ENCODE measurements around the gene ZNF445.
"Not testable (repeated sequence)": the region's sequence is repeated elsewhere in the genome, so short reads cannot be mapped to it uniquely, and the experiment has no call there.

Gene ZNF445

DNA sequence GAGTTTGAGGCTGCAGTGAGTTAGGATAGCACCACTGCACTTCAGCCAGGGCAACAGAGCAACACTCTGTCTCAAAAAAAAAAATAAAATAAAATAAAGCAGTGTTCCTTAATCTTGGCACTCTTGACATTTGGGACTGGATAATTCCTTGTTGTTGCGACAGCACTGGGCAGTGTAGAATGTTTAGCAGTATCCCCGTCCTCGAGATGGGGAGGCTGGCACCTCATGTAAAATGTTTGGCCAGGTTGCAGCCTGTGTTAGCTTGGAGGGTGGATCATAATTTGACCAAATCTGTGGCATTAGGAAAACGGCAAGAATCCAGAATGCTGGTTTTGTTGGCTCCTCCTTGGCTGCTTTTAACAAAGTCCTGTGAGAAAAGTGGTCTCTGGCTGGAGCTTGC, 47.0 kb downstream of the ZNF445 start:
- no peak for DNase-seq

DNA sequence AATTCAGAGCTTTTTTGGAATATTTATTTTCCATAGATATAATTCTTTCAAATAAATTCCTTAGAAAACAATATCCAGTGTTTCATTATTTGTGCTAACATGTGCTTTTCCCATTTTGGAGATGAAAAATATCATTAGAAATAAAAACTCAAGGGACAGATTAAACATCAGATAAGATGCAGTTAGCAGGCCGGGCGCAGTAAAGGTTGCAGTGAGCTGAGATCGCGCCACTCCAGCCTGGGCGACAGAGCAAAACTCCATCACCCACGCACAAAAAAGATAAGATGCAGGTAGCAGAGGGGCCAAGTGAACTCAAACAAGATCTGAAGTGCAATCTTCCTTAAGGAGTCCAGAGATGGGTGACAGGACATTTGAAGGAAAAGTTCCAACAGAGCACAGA, 48.0 kb downstream of the ZNF445 start:
- no peak for DNase-seq

DNA sequence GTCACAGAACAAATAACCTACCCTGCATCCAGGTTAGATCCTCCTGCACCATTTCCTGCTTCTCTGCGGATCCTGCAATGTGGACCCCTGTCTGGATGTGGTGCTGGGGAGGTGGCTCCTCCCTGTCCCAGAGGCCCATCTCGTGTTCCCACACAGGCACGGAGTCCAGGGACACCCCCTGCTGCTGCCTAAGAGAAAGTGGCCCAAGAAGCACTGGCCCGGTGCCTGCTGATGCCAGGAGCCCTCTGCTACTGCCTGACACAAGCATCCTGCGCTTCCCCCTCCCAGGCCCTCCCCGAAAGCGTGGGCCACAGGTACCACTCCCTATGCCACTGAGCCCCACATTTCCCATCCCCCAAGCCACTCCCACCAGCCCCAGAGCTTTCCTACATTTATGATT, 48.6 kb downstream of the ZNF445 start:
- no peak for DNase-seq

DNA sequence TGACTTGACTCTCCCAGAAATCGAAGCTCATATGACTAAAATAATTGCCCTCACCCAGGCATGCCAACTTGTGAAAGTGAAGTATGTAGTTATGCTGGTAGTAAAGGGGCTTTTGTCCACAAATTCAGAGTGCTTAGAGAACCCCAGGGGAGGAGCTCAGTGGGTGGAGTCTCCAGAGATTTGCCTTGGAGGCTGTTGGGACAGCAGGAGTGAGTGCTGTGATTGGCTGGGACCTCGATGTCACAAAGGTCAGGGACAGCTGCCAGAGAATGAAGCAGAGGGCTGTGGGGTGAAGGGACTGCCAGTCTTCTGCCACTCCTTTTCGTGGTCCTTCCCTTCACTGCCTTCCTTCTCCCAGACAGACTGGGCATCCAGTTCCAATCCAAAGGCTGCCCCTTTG, 49.8 kb downstream of the ZNF445 start:
- no peak for DNase-seq

DNA sequence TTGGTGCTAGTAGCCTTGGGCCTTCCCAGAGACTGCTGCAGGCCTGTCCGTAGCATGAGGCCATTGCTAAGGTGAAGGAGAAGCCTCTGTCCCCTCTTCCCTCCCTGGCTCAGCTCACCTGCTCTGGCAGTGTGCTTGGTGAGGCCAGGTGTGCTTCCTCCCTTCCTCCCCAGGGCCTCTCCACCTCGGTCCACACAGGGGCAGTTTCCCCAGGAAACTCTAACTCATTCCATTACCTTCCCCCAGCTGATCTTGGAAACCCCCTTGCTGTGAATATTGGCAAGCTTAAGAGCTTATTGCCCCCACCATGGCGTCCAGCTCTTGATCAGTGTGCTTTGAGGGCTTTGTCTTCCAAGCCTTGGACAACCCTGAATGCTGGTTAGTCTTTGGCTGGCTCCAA, 52.7 kb downstream of the ZNF445 start:
- DNase-seq, result no peak

DNA sequence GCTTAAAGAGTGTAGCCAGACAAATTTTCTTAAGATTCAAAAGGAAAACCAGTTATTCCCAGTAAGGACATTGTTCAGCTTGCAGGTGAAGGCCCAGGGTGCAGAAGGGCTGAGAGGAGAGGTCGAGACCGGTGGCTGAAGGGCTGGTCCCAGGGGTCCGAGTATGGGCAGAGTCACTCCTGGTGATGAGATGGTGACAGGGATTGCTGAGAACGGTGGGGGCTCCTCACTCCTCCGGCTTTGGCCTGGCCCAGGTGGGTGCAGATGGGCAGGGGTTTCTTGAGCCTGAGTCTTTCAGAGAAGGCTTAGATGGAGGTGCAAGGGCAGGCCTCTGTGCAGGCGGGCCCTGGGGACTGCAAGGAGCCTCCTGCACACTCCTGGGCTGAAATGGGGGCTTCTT, 56.2 kb downstream of the ZNF445 start:
- DNase-seq, result no peak

DNA sequence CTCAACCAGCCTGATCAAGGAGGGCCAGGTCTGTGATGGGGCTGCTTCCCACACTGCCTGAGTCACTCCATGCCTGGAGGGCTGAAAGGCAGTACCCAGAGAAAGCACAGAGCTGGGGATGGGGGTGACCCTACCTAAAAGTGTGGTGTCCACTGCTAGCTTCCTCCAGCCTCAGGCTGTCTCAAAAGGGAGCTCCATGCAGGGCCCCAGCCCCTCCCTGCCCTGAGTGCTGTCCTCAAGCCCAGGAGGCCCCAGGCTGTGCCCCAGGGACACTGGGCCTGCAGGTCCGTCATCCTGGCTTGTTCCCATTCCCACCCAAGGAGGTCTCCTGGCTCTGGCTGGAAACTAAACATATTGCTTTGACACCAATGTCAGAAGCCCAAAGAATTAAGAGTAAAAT, 56.8 kb downstream of the ZNF445 start:
- DNase-seq, result no peak

DNA sequence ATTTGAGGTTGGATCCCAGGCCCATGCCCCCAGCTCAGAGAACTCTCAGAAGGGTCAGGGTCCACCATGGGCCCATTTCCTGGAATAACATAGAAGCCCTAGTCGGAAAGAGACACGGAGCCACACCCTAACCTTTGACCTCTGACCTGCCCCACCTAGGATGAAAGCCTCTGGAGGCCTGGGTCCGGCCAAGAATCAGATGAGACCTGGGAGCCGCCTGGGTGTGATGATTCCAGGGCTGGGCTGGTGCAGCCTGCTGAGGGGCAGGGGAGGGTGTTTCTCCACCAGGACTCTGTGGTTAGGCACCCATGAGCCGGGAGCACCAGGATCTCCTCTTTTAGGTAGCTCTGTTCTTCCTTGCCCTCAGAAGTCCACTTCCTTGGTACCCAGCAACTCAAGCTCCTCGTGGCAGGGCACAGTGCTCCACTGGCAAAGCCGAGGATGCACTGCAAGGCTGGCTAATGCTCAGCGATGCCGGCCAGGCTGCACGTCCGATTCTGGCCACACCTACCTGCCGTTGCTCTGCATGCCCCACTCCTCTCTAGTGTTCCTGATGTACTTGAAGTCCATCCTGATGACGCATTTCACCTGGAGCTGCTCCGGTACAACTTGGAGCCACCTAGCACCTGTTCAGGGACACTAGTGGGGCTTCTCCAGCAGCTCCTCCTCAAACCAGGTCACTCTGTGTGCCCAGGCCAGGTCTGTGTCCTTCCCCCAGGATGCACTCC, 57.4 kb downstream of the ZNF445 start:
- DNase-seq, result no peak

DNA sequence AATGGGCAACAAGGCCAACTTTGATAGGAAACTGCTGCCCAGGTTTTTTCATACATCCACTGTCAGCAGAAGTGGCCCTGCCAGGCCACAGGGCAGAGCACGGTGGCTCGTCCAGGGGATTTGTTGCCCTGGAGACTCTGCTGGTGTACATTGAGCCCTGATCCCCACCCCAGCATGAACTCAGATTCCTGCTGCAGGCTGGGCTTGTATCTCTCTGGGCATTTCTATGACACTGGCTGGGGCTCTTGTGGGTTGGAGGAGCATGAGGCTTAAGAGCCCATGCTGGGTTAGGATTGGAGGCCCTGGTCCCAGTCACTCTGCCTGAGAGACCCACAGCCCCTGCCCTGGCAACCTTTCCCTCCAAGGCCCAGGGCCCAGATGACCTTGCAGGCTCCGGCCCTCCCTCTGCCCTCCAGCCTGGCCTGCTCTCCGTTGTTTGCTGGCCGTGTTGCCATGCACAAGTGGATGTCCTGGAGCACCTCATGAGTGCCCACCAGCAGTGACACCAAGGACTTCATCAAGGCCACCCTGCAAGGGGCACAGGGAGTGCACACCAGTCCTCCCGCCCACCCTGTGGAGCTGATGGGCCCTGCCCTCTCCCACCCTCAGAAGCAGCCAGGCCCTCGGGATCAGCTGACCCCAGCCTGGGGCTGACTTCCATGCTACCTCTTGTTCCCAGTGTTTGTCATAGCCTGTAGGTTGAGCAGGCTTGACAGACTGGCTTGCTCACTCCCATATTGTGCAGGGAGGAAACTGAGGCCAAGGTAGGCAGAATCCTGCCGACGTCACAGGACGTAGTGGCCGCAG, 58.2 kb downstream of the ZNF445 start:
- DNase-seq, result no peak

DNA sequence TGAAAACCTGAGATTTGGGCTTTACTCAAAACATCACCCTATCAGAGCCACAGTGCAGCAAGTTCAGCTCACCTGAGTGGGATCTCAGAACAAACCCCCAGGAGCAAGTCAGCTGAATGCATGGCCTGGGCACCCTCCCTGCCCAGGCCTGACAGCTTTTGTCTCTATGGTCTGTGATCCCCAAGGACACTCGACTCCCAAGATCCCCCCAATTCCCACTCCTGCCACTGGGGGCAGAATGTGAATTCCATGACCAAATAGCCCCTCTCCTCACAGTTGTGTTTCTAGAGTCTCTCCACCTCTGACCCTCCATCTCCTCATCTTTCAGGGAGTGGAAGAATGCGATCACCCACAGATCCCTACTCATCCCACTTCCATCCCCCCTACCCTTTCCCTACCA, 58.9 kb downstream of the ZNF445 start:
- DNase-seq, result no peak

DNA sequence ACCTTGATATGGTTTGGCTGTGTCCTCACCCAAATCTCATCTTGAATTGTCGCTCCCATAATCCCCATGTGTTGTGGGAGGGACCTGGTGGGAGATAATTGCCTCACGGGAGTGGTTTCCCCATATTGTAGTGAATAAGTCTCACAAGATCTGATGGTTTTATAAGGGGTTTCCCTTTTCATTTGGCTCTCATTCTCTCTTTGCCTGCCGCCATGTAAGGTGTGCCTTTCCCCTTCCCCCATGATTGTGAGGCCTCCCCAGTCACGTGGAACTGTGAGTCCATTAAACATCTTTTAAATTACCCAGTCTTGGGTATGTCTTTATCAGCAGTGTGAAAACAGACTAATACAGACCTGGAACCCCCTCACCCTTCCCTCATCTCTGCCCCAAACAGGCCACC, 59.4 kb downstream of the ZNF445 start:
- not testable (repeated sequence) for DNase-seq

DNA sequence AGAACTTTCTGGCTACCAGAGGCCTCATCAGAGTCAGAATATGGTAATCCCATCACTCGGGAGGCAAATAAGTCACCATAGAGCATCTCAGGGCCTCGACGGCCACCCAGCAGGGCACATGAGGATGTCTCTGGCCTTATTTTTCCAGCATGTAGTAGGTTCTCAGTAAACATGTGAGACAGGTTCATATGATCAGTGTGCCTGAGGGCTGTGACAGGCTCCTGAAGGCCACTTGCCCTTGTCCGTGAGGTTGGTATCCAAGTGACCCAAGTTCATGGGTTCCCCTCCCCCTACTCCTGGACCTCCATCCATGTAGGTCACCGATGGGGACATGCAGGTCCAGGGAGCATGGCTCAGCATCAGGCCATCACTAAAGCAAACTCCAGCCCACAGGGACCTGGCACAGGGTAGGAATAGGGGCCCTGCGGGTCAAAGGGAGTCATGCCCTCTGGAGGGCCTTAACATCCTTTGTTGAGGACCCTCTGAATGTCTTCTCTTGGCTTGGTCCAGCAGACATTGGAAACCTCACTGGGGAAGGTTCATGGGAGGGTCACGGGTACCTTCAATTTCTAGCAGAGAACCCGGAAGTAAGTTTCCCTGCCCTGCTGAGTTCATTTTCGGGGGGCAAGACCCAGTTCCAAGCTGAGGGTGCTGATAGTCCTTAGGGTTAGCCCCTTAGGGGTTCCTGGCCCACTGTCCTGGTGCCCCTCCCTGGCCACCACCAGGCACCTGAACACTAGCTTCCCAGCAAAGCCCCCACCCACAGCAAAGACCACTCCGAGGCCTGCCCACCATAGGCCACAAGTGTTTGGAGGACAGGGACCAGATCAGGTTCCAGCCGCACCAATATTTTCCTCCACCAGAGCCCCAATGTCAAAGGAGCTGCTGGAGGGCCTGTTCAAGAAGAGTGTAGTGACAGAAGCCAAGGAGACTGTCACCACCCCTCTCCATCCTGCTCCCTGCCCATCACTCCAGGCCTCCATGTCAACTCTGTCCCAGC, 61.1 kb downstream of the ZNF445 start:
- DNase-seq, result no peak

DNA sequence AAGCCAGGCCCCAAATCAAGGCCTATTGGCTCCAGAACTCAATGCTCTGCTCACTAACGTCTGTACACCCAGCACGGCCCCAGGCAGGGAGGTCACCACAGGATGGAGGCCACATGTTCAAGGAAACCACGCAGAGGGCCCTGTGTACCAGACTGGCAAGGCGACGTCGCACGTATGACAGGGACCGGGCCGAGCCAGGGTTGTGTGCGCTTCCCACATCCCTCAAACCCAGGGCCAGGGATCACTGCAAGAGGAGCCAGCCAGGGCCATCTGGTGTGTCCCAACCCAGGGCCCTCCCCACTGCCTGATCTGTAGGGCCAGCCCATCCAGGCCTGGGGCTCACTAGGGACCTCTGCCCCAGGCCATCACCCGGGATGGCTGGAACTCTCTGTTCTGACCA, 62.0 kb downstream of the ZNF445 start:
- no peak for DNase-seq

DNA sequence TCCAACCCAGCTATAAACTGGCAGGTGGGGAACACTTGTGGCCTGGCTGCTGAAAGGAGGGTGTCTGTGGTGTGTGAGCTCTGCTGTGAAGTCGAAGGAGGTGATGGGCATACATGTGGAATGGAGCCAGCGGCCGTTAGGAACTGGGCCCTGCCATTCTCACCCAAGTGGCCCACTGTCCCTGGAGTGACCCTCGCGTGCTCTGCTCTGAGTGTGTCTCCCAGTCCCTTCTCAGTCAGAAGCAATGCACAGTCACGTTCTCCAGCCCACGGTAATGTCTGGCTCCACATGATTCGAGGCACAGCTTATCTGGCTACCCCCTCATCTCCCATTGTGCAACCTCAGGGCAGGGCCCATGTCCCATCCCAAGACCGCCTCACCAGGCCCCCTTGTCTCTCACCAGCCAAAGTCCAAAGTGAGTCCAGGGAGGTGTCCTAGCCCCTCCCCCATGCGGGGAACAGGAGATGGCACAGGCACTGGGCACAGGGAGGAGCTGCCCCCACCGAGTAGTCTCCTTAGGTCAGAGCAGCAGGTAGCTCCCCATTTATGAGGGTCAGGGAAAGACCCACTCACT, 62.9 kb downstream of the ZNF445 start:
- no peak for DNase-seq

DNA sequence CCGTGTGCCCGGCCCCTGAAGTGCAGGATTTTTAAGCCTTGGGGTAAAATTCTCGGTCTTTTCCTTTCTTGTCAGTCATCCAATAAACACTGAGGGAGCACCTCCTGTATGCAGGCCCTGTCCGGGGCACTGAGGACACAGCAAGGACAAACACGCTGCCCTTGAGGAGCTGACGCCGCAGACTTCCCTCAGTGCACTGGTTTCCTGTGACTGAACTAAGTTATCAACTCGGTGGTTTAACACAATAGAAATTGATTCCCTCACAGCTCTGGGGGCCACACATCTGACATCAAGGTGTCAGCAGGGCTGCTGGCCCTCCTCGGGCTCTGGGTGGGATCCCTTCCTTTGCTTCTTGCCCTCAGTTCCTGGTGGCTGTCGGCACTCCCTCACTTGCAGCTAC, 65.1 kb downstream of the ZNF445 start:
- DNase-seq, result no peak

DNA sequence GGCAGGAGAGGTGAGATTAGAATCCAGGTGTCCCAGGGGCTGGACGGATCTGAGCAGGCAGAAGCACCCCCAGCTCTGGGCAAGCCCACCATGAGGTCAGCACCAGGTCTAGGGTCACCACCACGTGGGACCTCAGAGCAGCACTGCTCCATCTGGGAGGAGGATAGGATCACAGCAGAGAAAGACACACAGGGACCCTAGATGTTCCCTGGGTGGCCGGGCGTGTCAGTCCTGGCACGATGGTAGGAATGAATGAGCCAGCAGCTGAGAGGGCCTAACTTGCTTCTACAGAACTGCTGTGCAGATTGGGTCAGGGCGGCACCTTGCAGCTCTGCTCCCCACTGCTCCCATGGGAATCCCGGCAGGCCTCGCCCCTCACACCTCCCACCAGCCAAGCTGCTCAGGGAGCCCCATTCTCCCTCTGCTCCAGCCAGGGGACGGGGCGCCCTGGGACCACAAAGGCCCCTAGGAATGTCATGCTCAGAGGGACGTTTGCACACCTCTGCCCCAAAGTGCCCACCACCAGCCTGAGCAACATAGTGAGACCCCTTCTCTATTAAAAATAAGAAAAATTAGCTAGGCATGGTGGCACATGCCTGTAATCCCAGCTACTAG, 66.3 kb downstream of the ZNF445 start:
- DNase-seq, result no peak

DNA sequence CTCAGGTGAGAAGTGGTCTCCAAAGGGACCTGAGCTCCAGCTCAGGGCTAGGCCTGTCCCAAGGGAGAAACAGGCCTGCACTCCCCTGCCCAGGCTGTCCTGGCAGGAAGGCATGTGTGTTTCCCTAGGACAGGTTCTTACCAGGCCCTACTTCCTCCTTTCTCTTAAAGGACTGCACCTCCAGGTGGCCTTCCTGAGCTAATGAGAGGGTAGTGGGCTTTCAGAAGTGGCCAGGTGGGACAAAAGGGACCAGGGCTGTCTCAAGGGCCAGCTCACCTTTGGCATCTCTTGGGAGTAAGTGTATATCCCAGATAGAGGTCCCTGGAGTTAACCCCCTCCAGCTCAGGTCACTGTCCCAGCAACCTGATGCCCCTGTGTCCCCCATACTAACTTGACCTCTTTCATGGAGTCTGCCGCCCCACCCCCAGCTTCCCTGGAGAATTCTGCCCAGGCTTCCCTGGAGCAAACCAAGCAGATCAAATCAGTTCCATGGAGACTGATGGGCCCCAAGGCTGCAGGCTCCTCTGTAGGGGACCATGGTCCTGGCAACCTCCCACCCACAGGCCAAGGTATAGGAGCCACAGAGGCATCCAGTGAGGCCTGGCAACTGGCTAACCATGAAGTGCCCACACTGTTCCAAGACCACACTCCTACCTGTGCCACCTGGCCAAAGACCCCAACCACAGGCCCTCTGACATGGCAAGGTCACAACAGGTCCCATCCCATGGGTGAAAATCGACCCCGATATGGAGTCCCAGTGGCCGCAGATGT, 67.6 kb downstream of the ZNF445 start:
- DNase-seq, result no peak

DNA sequence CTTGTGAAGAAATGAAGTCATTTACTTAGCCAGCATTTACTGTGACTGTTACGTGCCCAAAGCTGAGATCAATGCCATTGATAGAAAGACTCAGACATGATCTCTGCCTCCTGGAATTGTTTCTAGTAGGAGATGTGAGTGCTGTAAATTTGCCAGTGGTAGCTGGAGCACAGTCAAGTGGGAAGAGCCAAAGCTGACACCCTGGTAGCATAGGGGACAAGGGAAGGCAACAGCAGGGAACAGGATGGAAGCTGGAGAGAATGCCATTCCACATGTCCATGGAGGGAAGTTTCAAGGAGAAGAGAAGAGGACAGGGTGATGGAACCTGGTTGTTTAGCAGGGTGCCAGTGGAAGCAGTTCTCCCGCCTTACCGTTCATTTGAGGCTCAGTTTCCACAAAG, 74.9 kb downstream of the ZNF445 start:
- DNase-seq, result no peak

DNA sequence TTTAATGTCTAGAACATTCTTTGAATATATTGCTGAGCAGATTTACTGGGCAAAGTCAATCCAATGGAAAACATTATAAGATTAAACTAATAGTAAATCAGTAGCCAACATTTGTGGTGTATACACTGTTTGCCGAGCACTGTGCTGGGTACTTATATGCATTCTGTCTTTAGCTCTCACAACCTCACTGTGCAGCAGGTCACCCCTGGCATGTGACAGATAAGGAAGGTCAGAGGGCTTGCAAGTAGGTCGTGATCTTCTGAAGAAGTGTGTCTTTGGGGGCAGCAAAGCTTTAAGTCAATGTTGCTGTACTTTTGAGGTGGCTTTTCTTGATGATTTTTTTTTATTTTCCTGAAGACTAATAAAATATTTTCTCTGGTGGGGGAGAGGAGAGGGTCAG, 76.7 kb downstream of the ZNF445 start:
- no peak for DNase-seq

DNA sequence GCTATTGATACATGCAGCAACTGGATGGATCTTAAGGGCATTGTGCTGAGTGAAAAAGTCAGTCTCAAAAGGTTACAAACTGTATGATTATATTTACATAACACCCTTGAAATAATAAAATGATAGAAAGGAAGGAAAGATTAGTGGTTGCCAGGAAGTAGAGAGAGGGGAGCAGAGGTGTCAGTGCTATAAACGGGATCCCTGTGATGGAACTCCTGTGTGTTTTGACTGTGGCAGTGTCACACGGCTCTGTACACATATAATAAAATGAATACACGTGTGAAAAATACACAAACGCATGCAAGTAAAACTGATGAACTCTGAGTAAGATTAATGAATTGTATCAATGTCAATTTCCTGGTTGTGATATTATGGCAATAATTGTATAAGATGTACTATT, 78.6 kb downstream of the ZNF445 start:
- DNase-seq, result no peak

DNA sequence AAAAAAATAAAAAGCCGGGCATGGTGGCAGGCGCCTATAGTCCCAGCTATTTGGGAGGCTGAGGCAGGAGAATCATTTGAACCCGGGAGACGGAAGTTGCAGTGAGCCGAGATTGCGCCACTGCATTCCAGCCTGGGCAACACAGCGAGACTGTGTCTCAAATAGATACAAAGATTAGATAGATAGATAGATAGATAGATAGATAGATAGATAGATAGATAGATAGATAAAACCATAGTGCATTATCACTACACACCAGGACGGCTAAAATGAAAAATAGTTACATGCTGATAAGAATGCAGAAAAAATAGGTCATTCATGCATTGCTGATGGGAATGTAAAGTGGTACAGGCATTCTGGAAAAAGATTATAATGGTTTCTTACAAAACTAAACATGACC, 79.2 kb downstream of the ZNF445 start:
- not testable (repeated sequence) for DNase-seq

Data from central memory CD4-positive, alpha-beta T cell (primary cell).